Activated T-cell treated with anti-CD3 and anti-CD28 coated beads, Interleukin-2, amount 50 U/mL, for 4 hours (primary cell): Measurements from ENCODE around the gene FGF14. TPM values are rescaled to one million over a fixed set of nuclear protein-coding genes. Genes with fewer than 3 reads are reported as not detected.
"Not testable (repeated sequence)": the region's sequence is repeated elsewhere in the genome, so short reads cannot be mapped to it uniquely, and the experiment has no call there.

Experiments used
- ATAC-seq, 2 donors: fragments of 200-7000 bp; cut with Tn5 transposase; one replicate each; pipeline ENCODE4 v1.10.0; 2021
- DNase-seq: peaks from one replicate; pipeline ENCODE4 v3.0.0-alpha.2; 2020
- H3K27me3 Mint-ChIP-seq: one replicate; pipeline ENCODE4 v1.8.0; 2021; ENCODE audit warnings: low read depth, mixed read lengths
- H3K36me3 Mint-ChIP-seq: one replicate; pipeline ENCODE4 v1.8.0; 2022; ENCODE audit warnings: mixed read lengths; ENCODE audit not compliant: insufficient read depth
- H3K4me1 Mint-ChIP-seq: one replicate; pipeline ENCODE4 v1.8.0; 2021; ENCODE audit warnings: low read depth, mixed read lengths
- H3K4me3 Mint-ChIP-seq: one replicate; pipeline ENCODE4 v1.8.0; 2021; ENCODE audit warnings: mild to moderate bottlenecking, moderate library complexity, mixed read lengths
- H3K9me3 Mint-ChIP-seq: one replicate; pipeline ENCODE4 v1.8.0; 2021; ENCODE audit warnings: mixed read lengths
- total RNA-seq, 3 donors: library from RNA; stranded (reverse); gene quantifications; one replicate each; pipeline ENCODE4 v1.2.1, GENCODE V29; 2021

Gene FGF14
- total RNA-seq, 3 donors from 2014 or later = not detected

GRCh38 chr13:101841698-101842097 lies 560.1 kb downstream of the FGF14 start:
- no peaks in the 10 kb centered on the region for H3K27me3 Mint-ChIP-seq
- H3K4me3 Mint-ChIP-seq = no peak overlapping the region
- H3K36me3 Mint-ChIP-seq = no peaks in the 10 kb centered on the region
- no peaks in the 10 kb centered on the region for H3K9me3 Mint-ChIP-seq
- ATAC-seq (no peak), DNase-seq (no peak)
- H3K4me1 Mint-ChIP-seq = no peaks in the 10 kb centered on the region

- no peak for DNase-seq
- ATAC-seq = no peak
- H3K9me3 Mint-ChIP-seq = no peaks in the 10 kb centered on the region
- H3K4me3 Mint-ChIP-seq = no peak overlapping the region
- H3K36me3 Mint-ChIP-seq = no peaks in the 10 kb centered on the region
- no peaks in the 10 kb centered on the region for H3K27me3 Mint-ChIP-seq
- no peaks in the 10 kb centered on the region for H3K4me1 Mint-ChIP-seq
Observed at GRCh38 chr13:101838323-101838722, 563.5 kb downstream of the FGF14 start.

GRCh38 chr13:101837778-101838177 lies 564.1 kb downstream of the FGF14 start:
- H3K27me3 Mint-ChIP-seq, H3K36me3 Mint-ChIP-seq, H3K9me3 Mint-ChIP-seq, H3K4me3 Mint-ChIP-seq, ATAC-seq, DNase-seq, H3K4me1 Mint-ChIP-seq: not testable (repeated sequence)

GRCh38 chr13:101837288-101837687 lies 564.6 kb downstream of the FGF14 start:
- Mint-ChIP-seq H3K9me3 (no peaks in the 10 kb centered on the region), H3K27me3 (no peaks in the 10 kb centered on the region), H3K36me3 (no peaks in the 10 kb centered on the region), H3K4me3 (no peak overlapping the region), H3K4me1 (no peaks in the 10 kb centered on the region)
- no peak for ATAC-seq
- no peak for DNase-seq

GRCh38 chr13:101835920-101836319 lies 565.9 kb downstream of the FGF14 start:
- DNase-seq (no peak), ATAC-seq (no peak)
- Mint-ChIP-seq H3K27me3 (peaks cover under 1% of the 10 kb centered on the region), H3K4me3 (no peak overlapping the region), H3K4me1 (no peaks in the 10 kb centered on the region), H3K9me3 (no peaks in the 10 kb centered on the region), H3K36me3 (no peaks in the 10 kb centered on the region)

GRCh38 chr13:101833671-101834070 lies 568.2 kb downstream of the FGF14 start:
- peaks cover 4% of the 10 kb centered on the region for H3K27me3 Mint-ChIP-seq
- H3K9me3 Mint-ChIP-seq = no peaks in the 10 kb centered on the region
- H3K4me3 Mint-ChIP-seq = no peak overlapping the region
- no peak for DNase-seq
- H3K36me3 Mint-ChIP-seq = no peaks in the 10 kb centered on the region
- ATAC-seq = no peak
- H3K4me1 Mint-ChIP-seq = no peaks in the 10 kb centered on the region

- no peaks in the 10 kb centered on the region for H3K36me3 Mint-ChIP-seq
Observed at GRCh38 chr13:101830035-101830434, 571.8 kb downstream of the FGF14 start.

GRCh38 chr13:101829484-101829883 lies 572.4 kb downstream of the FGF14 start:
- no peak for DNase-seq
- Mint-ChIP-seq H3K27me3 (peaks cover 4% of the 10 kb centered on the region), H3K36me3 (no peaks in the 10 kb centered on the region), H3K4me1 (no peaks in the 10 kb centered on the region), H3K9me3 (no peaks in the 10 kb centered on the region), H3K4me3 (no peak overlapping the region)
- no peak for ATAC-seq

More at GRCh38 chr13:101830035-101830434, 571.8 kb downstream of the FGF14 start:
- no peak for ATAC-seq
- Mint-ChIP-seq H3K9me3 (no peaks in the 10 kb centered on the region), H3K4me1 (no peaks in the 10 kb centered on the region), H3K4me3 (no peak overlapping the region), H3K27me3 (peaks cover 4% of the 10 kb centered on the region)
- no peak for DNase-seq

GRCh38 chr13:101828119-101828518 lies 573.7 kb downstream of the FGF14 start:
- no peak for ATAC-seq
- no peak overlapping the region for H3K4me3 Mint-ChIP-seq

GRCh38 chr13:101817898-101818297 lies 584.0 kb downstream of the FGF14 start:
- Mint-ChIP-seq H3K9me3 (no peaks in the 10 kb centered on the region), H3K27me3 (peaks cover 5% of the 10 kb centered on the region), H3K4me1 (no peaks in the 10 kb centered on the region), H3K4me3 (no peak overlapping the region), H3K36me3 (no peaks in the 10 kb centered on the region)
- DNase-seq (no peak), ATAC-seq (no peak)

More at GRCh38 chr13:101828119-101828518, 573.7 kb downstream of the FGF14 start:
- no peak for DNase-seq
- H3K36me3 Mint-ChIP-seq = no peaks in the 10 kb centered on the region
- peaks cover 4% of the 10 kb centered on the region for H3K27me3 Mint-ChIP-seq
- no peaks in the 10 kb centered on the region for H3K9me3 Mint-ChIP-seq
- H3K4me1 Mint-ChIP-seq = no peaks in the 10 kb centered on the region

- ATAC-seq = no peak
- H3K9me3 Mint-ChIP-seq = no peaks in the 10 kb centered on the region
- no peaks in the 10 kb centered on the region for H3K36me3 Mint-ChIP-seq
- no peaks in the 10 kb centered on the region for H3K4me1 Mint-ChIP-seq
- no peak for DNase-seq
- no peak overlapping the region for H3K4me3 Mint-ChIP-seq
- peaks cover 5% of the 10 kb centered on the region for H3K27me3 Mint-ChIP-seq
Observed at GRCh38 chr13:101811881-101812280, 590.0 kb downstream of the FGF14 start.

GRCh38 chr13:101811284-101811839 lies 590.5 kb downstream of the FGF14 start:
- DNase-seq (no peak), ATAC-seq (no peak)
- no peaks in the 10 kb centered on the region for H3K36me3 Mint-ChIP-seq
- H3K9me3 Mint-ChIP-seq = no peaks in the 10 kb centered on the region
- no peak overlapping the region for H3K4me3 Mint-ChIP-seq
- H3K27me3 Mint-ChIP-seq = peaks cover 5% of the 10 kb centered on the region
- no peaks in the 10 kb centered on the region for H3K4me1 Mint-ChIP-seq

- Mint-ChIP-seq H3K4me1 (no peaks in the 10 kb centered on the region), H3K9me3 (no peaks in the 10 kb centered on the region), H3K27me3 (no peaks in the 10 kb centered on the region), H3K36me3 (no peaks in the 10 kb centered on the region), H3K4me3 (no peak overlapping the region)
- no peak for DNase-seq
- no peak for ATAC-seq
Observed at GRCh38 chr13:101799196-101799595, 602.7 kb downstream of the FGF14 start.

GRCh38 chr13:101798437-101798836 lies 603.4 kb downstream of the FGF14 start:
- Mint-ChIP-seq H3K27me3 (peaks cover 2% of the 10 kb centered on the region), H3K4me3 (no peak overlapping the region), H3K36me3 (no peaks in the 10 kb centered on the region), H3K9me3 (no peaks in the 10 kb centered on the region), H3K4me1 (no peaks in the 10 kb centered on the region)
- DNase-seq = no peak
- ATAC-seq = no peak

GRCh38 chr13:101795460-101795859 lies 606.4 kb downstream of the FGF14 start:
- Mint-ChIP-seq H3K4me1 (no peaks in the 10 kb centered on the region), H3K36me3 (no peaks in the 10 kb centered on the region), H3K27me3 (peaks cover 2% of the 10 kb centered on the region), H3K4me3 (no peak overlapping the region), H3K9me3 (no peaks in the 10 kb centered on the region)
- DNase-seq (no peak), ATAC-seq (no peak)

GRCh38 chr13:101795025-101795424 lies 606.8 kb downstream of the FGF14 start:
- ATAC-seq = no peak
- no peak overlapping the region for H3K4me3 Mint-ChIP-seq
- no peak for DNase-seq
- peaks cover 2% of the 10 kb centered on the region for H3K27me3 Mint-ChIP-seq
- H3K4me1 Mint-ChIP-seq = no peaks in the 10 kb centered on the region
- H3K36me3 Mint-ChIP-seq = no peaks in the 10 kb centered on the region
- no peaks in the 10 kb centered on the region for H3K9me3 Mint-ChIP-seq
